GM19463 (cell line): ENCODE data around the gene KCNQ1OT1.
"Not testable (repeated sequence)": the region's sequence is repeated elsewhere in the genome, so short reads cannot be mapped to it uniquely, and the experiment has no call there.

Experiments used
- ATAC-seq: cut with Tn5 transposase; IDR thresholded peaks from one replicate; pipeline ENCODE4 v1.9.1; 2021; ENCODE audit warnings: mild to moderate bottlenecking, moderate library complexity; ENCODE audit not compliant: unreplicated experiment

KCNQ1OT1 gene

GRCh38 chr11:2655016-2655719 lies 44.6 kb downstream of the KCNQ1OT1 start:
- ATAC-seq, result no peak

GRCh38 chr11:2653930-2654739 lies 45.7 kb downstream of the KCNQ1OT1 start:
- no peak for ATAC-seq

- ATAC-seq, result no peak
Observed at GRCh38 chr11:2653198-2653551, 46.6 kb downstream of the KCNQ1OT1 start.

GRCh38 chr11:2652333-2653197 lies 47.2 kb downstream of the KCNQ1OT1 start:
- ATAC-seq, result no peak

- ATAC-seq, result no peak
Observed at GRCh38 chr11:2651826-2652271, 47.9 kb downstream of the KCNQ1OT1 start.

GRCh38 chr11:2651054-2651617 lies 48.7 kb downstream of the KCNQ1OT1 start:
- ATAC-seq, result no peak

- ATAC-seq, result no peak
Observed at GRCh38 chr11:2650343-2650867, 49.4 kb downstream of the KCNQ1OT1 start.

GRCh38 chr11:2649848-2650247 lies 49.9 kb downstream of the KCNQ1OT1 start:
- no peak for ATAC-seq

GRCh38 chr11:2649400-2649799 lies 50.4 kb downstream of the KCNQ1OT1 start:
- no peak for ATAC-seq

- no peak for ATAC-seq
Observed at GRCh38 chr11:2647953-2648352, 51.8 kb downstream of the KCNQ1OT1 start.

GRCh38 chr11:2647167-2647566 lies 52.6 kb downstream of the KCNQ1OT1 start:
- no peak for ATAC-seq

GRCh38 chr11:2645779-2646118 lies 54.0 kb downstream of the KCNQ1OT1 start:
- no peak for ATAC-seq

- ATAC-seq, result no peak
Observed at GRCh38 chr11:2644844-2645778, 54.7 kb downstream of the KCNQ1OT1 start.

GRCh38 chr11:2643746-2644145 lies 56.0 kb downstream of the KCNQ1OT1 start:
- no peak for ATAC-seq

GRCh38 chr11:2641623-2642022 lies 58.2 kb downstream of the KCNQ1OT1 start:
- no peak for ATAC-seq

- not testable (repeated sequence) for ATAC-seq
Observed at GRCh38 chr11:2639763-2640162, 60.0 kb downstream of the KCNQ1OT1 start.

GRCh38 chr11:2631161-2631560 lies 68.6 kb downstream of the KCNQ1OT1 start:
- ATAC-seq, result no peak

- no peak for ATAC-seq
Observed at GRCh38 chr11:2630679-2631078, 69.1 kb downstream of the KCNQ1OT1 start.

GRCh38 chr11:2625183-2625582 lies 74.6 kb downstream of the KCNQ1OT1 start:
- no peak for ATAC-seq

- no peak for ATAC-seq
Observed at GRCh38 chr11:2621894-2622293, 77.9 kb downstream of the KCNQ1OT1 start.
